ENCODE results near the gene CRLF2.

- no peak for TF ChIP-seq EP300 (IDR thresholded peaks at IDR 0.05; ENCODE audit: borderline replicate concordance)
- TF ChIP-seq MAX (IDR thresholded peaks at IDR 0.05), result no peak
- TF ChIP-seq TEAD4 (IDR thresholded peaks at IDR 0.05), result no peak
- TF ChIP-seq CEBPB (IDR thresholded peaks at IDR 0.05), result no peak
- TF ChIP-seq CREB1 (IDR thresholded peaks at IDR 0.05; ENCODE audit: low read depth), result no peak
- TF ChIP-seq FOXM1 (IDR thresholded peaks at IDR 0.05; ENCODE audit: borderline replicate concordance, low read depth), result no peak
- TF ChIP-seq RAD21 (IDR thresholded peaks at IDR 0.05; ENCODE audit: low read depth), result no peak
- TF ChIP-seq ZBTB7A (IDR thresholded peaks at IDR 0.05; ENCODE audit: low read depth), result no peak
- no peak for TF ChIP-seq TAF1 (IDR thresholded peaks at IDR 0.05; ENCODE audit: low read depth)
- no peak for TF ChIP-seq YY1 (IDR thresholded peaks at IDR 0.05; ENCODE audit: low read depth)
- TF ChIP-seq EGR1 (IDR thresholded peaks at IDR 0.05), result no peak
- TF ChIP-seq USF1 (IDR thresholded peaks at IDR 0.05), result no peak
- no peak for TF ChIP-seq REST (IDR thresholded peaks at IDR 0.05; ENCODE audit: low read depth)
Measured at GRCh38 chrX:1170243-1170642, 42.2 kb downstream of the CRLF2 start.
